ENCODE data around the gene ZNF91.

The ZNF91 gene

GRCh38 chr19:23315286-23315685, 80.0 kb downstream of the ZNF91 start:
- H3K27ac ChIP-seq, result no peak overlapping the region
- TF ChIP-seq CTCF (IDR thresholded peaks at IDR 0.05) (no peak), ZFX (IDR thresholded peaks at IDR 0.05; ENCODE audit: borderline replicate concordance) (no peak)

GRCh38 chr19:23314505-23315251, 80.6 kb downstream of the ZNF91 start:
- TF ChIP-seq CTCF (IDR thresholded peaks at IDR 0.05), result no peak
- TF ChIP-seq ZFX (IDR thresholded peaks at IDR 0.05; ENCODE audit: borderline replicate concordance), result no peak
- H3K27ac ChIP-seq, result no peak overlapping the region

GRCh38 chr19:23313196-23313595, 82.1 kb downstream of the ZNF91 start:
- H3K27ac ChIP-seq, result no peak overlapping the region
- TF ChIP-seq ZFX (IDR thresholded peaks at IDR 0.05; ENCODE audit: borderline replicate concordance) (no peak), CTCF (IDR thresholded peaks at IDR 0.05) (no peak)

- H3K27ac ChIP-seq, result no peak overlapping the region
- TF ChIP-seq CTCF (IDR thresholded peaks at IDR 0.05) (no peak), ZFX (IDR thresholded peaks at IDR 0.05; ENCODE audit: borderline replicate concordance) (no peak)
Observed at GRCh38 chr19:23312515-23312914, 82.8 kb downstream of the ZNF91 start.

GRCh38 chr19:23311551-23311950, 83.7 kb downstream of the ZNF91 start:
- TF ChIP-seq CTCF (IDR thresholded peaks at IDR 0.05) (no peak), ZFX (IDR thresholded peaks at IDR 0.05; ENCODE audit: borderline replicate concordance) (no peak)
- no peak overlapping the region for H3K27ac ChIP-seq

- no peak overlapping the region for H3K27ac ChIP-seq
- no peak for TF ChIP-seq CTCF (IDR thresholded peaks at IDR 0.05)
- TF ChIP-seq ZFX (IDR thresholded peaks at IDR 0.05; ENCODE audit: borderline replicate concordance), result no peak
Observed at GRCh38 chr19:23310729-23311211, 84.5 kb downstream of the ZNF91 start.

GRCh38 chr19:23309926-23310325, 85.3 kb downstream of the ZNF91 start:
- no peak for TF ChIP-seq CTCF (IDR thresholded peaks at IDR 0.05)
- no peak for TF ChIP-seq ZFX (IDR thresholded peaks at IDR 0.05; ENCODE audit: borderline replicate concordance)
- no peak overlapping the region for H3K27ac ChIP-seq

Data from 22Rv1 (cell line).